GM12878 (cell line): ENCODE measurements around the gene BCO1. TPM values are rescaled to one million over a fixed set of nuclear protein-coding genes. Genes with fewer than 3 reads are reported as not detected.

Experiments used
- BCL11A ChIP-seq: IDR thresholded peaks from 2 replicates; pipeline ENCODE4 v1.6.1; 2011; ENCODE audit warnings: low read depth, low read length
- CREM ChIP-seq: IDR thresholded peaks from 2 replicates; pipeline ENCODE4 v1.6.1; 2014; ENCODE audit warnings: antibody characterized with exemption, low read depth
- IKZF1 ChIP-seq: fragments of 450-650 bp; conservative IDR thresholded peaks from 2 replicates; pipeline ENCODE4 v1.6.1; 2017; ENCODE audit warnings: antibody characterized with exemption, mild to moderate bottlenecking
- IRF5 ChIP-seq: fragments of 450-650 bp; IDR thresholded peaks from 2 replicates; pipeline ENCODE4 v1.6.1; 2017; ENCODE audit warnings: borderline replicate concordance
- MAX ChIP-seq: IDR thresholded peaks from 2 replicates; pipeline ENCODE4 v1.6.1; 2012; ENCODE audit warnings: low read depth, low read length, improper control_type of control experiment
- PKNOX1 ChIP-seq: fragments of 450-650 bp; IDR thresholded peaks from 2 replicates; pipeline ENCODE4 v1.6.1; 2016; ENCODE audit warnings: mild to moderate bottlenecking
- POLR2A ChIP-seq: IDR thresholded peaks from 2 replicates; pipeline ENCODE4 v1.6.1; 2011; ENCODE audit warnings: low read depth, mild to moderate bottlenecking, low read length
- RB1 ChIP-seq: fragments of 450-650 bp; formaldehyde crosslinking; IDR thresholded peaks from 2 replicates; pipeline ENCODE4 v1.6.1; 2017; ENCODE audit warnings: mild to moderate bottlenecking, borderline replicate concordance
- ZBTB40 ChIP-seq: fragments of 450-650 bp; IDR thresholded peaks from 2 replicates; pipeline ENCODE4 v1.6.1; 2016; ENCODE audit warnings: mild to moderate bottlenecking, moderate library complexity, borderline replicate concordance
- polyA plus RNA-seq, 11 experiments: library from polyadenylated mRNA; depleted of rRNA in 4 of 11; unstranded in 6 of 11; stranded (reverse) in 5 of 11; fragments of >200 nt; fragmentation: Nextera tagmentation in 4 of 11; fragmentation: Illumina TruSeq in 1 of 11; extraction: Ambion mirVana in 4 of 11; extraction: Trizol in 1 of 11; gene quantifications; 1 replicate in 1 of 11; 2 replicates in 10 of 11; pipeline versions ENCODE4 v1.2.1 to v1.2.3, GENCODE V29; 2011 to 2016; ENCODE audit warnings: inconsistent platforms in 2 of 11, missing spikeins in 2 of 11, low read depth in 1 of 11
- total RNA-seq, 4 experiments: library from RNA; depleted of rRNA in 3 of 4; stranded (reverse); fragments of >200 nt in 3 of 4; fragmentation: Illumina TruSeq in 1 of 4; extraction: Trizol in 1 of 4; gene quantifications; 2 replicates each; pipeline versions ENCODE4 v1.2.1 to v1.2.3, GENCODE V29; 2013 to 2021

BCO1 gene
- total and polyA plus RNA-seq, 10 of the 15 experiments (the other 5 are each of a cell fraction or from before 2014, with no cell fraction given): 0.09 to 0.21 (median 0.14) TPM; not detected in 7

GRCh38 chr16:81207076-81207475 is 31.4 kb upstream of the BCO1 start (continued):
- TF ChIP-seq ZBTB40 (no peak), RB1 (no peak), POLR2A (no peak), MAX (no peak), IRF5 (no peak), BCL11A (no peak), CREM (no peak), PKNOX1 (no peak), IKZF1 (no peak)
